ENCODE data around the gene SRRM3. TPM values are rescaled to one million over a fixed set of nuclear protein-coding genes. Genes with fewer than 3 reads are reported as not detected.
"Not testable (repeated sequence)": the region's sequence is repeated elsewhere in the genome, so short reads cannot be mapped to it uniquely, and the experiment has no call there.

Gene SRRM3
- total and polyA plus RNA-seq, 4 donors = 3.0 to 7.4 (median 4.8) TPM

- ATAC-seq (ENCODE audit: low FRiP score); DNase-seq; H3K36me3 ChIP-seq (ENCODE audit: control insufficient read depth in 1 of 2, insufficient read depth in 2 of 2, low read length in 1 of 2); H3K4me1 ChIP-seq (ENCODE audit: control insufficient read depth in 1 of 2, insufficient read depth in 2 of 2, low read length in 2 of 2); H3K4me3 ChIP-seq (ENCODE audit: low read length in 2 of 2); intact Hi-C loops (cut with DNase I); H3K9me3 ChIP-seq (ENCODE audit: control insufficient read depth, low read length); H3K27me3 ChIP-seq (ENCODE audit: control insufficient read depth in 1 of 2, insufficient read depth in 2 of 2, low read length in 1 of 2): not testable (repeated sequence)
- 76 to 78% methylated on average over 5 of the region's 5 CpGs for WGBS, 2 donors
- peak overlapping the region; percentile 47 to 93 for H3K27ac ChIP-seq (ENCODE audit: low read depth in 1 of 2, low read length in 2 of 2)
These were observed 91.2 kb downstream of the SRRM3 start for GRCh38 chr7:76292911-76293310.

GRCh38 chr7:76293407-76293901 is 91.8 kb downstream of the SRRM3 start:
- intact Hi-C loops (cut with DNase I) = no loop called here
- Histone ChIP-seq H3K36me3 (ENCODE audit: control insufficient read depth in 1 of 2, insufficient read depth in 2 of 2, low read length in 1 of 2) (no peaks in the 10 kb centered on the region), H3K27ac (ENCODE audit: low read depth in 1 of 2, low read length in 2 of 2) (peak overlapping the region; percentile 47 to 93), H3K9me3 (ENCODE audit: control insufficient read depth, low read length) (no peaks in the 10 kb centered on the region), H3K27me3 (ENCODE audit: control insufficient read depth in 1 of 2, insufficient read depth in 2 of 2, low read length in 1 of 2) (no peaks in the 10 kb centered on the region), H3K4me1 (ENCODE audit: control insufficient read depth in 1 of 2, insufficient read depth in 2 of 2, low read length in 2 of 2) (peaks cover 0 to 3% of the 10 kb centered on the region in 2 donors), H3K4me3 (ENCODE audit: low read length in 2 of 2) (no peak overlapping the region)
- WGBS, 2 donors = 73 to 76% methylated on average over 8 of the region's 8 CpGs
- ATAC-seq (ENCODE audit: low FRiP score) (no peak), DNase-seq (no peak)

DNA sequence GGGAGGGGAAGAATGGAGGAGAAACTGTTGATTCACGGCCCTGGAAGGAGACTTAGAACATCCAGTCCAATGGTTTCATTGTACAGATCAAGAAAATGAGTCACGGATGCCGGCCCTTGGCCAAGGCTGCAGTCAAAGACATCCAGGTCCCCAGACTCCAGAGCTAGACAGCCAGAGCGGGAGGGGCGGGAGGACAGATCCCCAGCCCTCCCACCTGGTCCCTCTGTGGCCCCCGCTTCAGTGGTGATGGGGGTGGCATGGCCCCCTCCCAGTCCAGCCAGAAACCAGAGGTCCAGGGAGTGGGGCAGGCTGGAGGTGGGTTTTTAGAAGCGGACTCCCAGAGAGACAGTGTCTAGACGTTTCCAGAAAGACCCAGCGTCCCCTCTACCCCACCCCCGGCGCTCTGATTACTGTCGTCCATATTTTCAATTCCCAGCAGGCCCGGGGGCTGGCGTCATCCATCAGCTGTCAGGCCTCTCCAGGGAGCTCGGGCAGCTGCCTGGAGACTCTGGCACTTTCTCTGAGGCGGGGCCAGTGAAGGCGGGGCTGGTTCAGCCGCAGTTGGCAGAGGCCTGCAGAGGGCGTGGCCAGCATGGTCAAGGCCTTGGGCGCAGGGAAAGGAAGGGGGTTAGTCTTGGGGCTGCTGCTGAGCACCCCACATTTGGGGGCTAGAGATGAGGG is 92.8 kb downstream of the SRRM3 start:
- WGBS, 2 donors = 2 to 3% methylated on average over 18 to 20 of the region's 20 CpGs

GRCh38 chr7:76296743-76297740 is 95.3 kb downstream of the SRRM3 start:
- intact Hi-C loops (cut with DNase I) = no loop called here
- H3K4me3 ChIP-seq (ENCODE audit: low read length in 2 of 2) = no peak overlapping the region

More for the DNA sequence above, 92.8 kb downstream of the SRRM3 start:
- intact Hi-C loops (cut with DNase I) = loop anchor here in 1 of 2 donors (1.0 kb wide), 2 partner anchors 8 to 24 kb away; partner anchors contain the start of gene HSPB1
- H3K27me3 ChIP-seq (ENCODE audit: control insufficient read depth in 1 of 2, insufficient read depth in 2 of 2, low read length in 1 of 2) = no peaks in the 10 kb centered on the region
- H3K4me1 ChIP-seq (ENCODE audit: control insufficient read depth in 1 of 2, insufficient read depth in 2 of 2, low read length in 2 of 2) = peaks cover 0 to 3% of the 10 kb centered on the region in 2 donors
- no peaks in the 10 kb centered on the region for H3K36me3 ChIP-seq (ENCODE audit: control insufficient read depth in 1 of 2, insufficient read depth in 2 of 2, low read length in 1 of 2)
- ATAC-seq (ENCODE audit: low FRiP score) = peak; percentile 89
- H3K27ac ChIP-seq (ENCODE audit: low read depth in 1 of 2, low read length in 2 of 2) = peak overlapping the region; percentile 47 to 96
- H3K9me3 ChIP-seq (ENCODE audit: control insufficient read depth, low read length) = no peaks in the 10 kb centered on the region
- H3K4me3 ChIP-seq (ENCODE audit: low read length in 2 of 2) = no peak overlapping the region
- DNase-seq = peak; percentile 98 to 99

DNA sequence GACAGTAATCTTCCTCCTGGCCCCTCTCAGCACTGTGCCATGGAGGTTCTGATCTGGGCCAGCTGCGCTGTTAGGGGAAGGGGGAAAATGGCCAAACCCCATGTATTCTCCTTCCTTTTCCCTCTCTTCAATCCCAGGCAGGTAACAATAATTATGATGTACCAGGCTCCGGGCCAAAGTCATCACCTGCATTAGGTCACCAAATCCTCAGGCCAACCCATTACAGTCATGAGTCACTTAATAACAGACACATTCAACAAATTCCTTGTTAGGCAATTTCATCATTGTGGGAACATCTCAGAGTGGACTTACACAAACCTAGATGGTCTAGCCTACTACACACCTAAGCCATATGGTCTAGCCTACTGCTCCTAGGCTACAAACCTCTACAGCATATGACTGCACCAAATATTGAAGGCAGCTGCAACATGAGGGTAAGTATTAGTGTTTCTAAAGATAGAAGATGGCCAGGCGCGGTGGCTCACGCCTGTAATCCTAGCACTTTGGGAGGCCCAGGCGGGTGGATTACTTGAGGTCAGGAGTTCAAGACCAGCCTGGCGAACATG is 98.6 kb downstream of the SRRM3 start:
- H3K4me1 ChIP-seq (ENCODE audit: control insufficient read depth in 1 of 2, insufficient read depth in 2 of 2, low read length in 2 of 2) = no peaks in the 10 kb centered on the region

More at GRCh38 chr7:76296743-76297740, 95.3 kb downstream of the SRRM3 start:
- Histone ChIP-seq H3K36me3 (ENCODE audit: control insufficient read depth in 1 of 2, insufficient read depth in 2 of 2, low read length in 1 of 2) (no peaks in the 10 kb centered on the region), H3K27ac (ENCODE audit: low read depth in 1 of 2, low read length in 2 of 2) (peak overlapping the region; percentile 93 to 99), H3K9me3 (ENCODE audit: control insufficient read depth, low read length) (no peaks in the 10 kb centered on the region), H3K4me1 (ENCODE audit: control insufficient read depth in 1 of 2, insufficient read depth in 2 of 2, low read length in 2 of 2) (peaks cover 0 to 3% of the 10 kb centered on the region in 2 donors), H3K27me3 (ENCODE audit: control insufficient read depth in 1 of 2, insufficient read depth in 2 of 2, low read length in 1 of 2) (no peaks in the 10 kb centered on the region)
- WGBS, 2 donors = 52 to 58% methylated on average over 22 of the region's 22 CpGs
- peak in 1 of 2 donors; percentile 52 for DNase-seq
- ATAC-seq (ENCODE audit: low FRiP score) = peak; percentile 50

GRCh38 chr7:76301000-76301399 is 99.3 kb downstream of the SRRM3 start:
- intact Hi-C loops (cut with DNase I) = no loop called here
- Histone ChIP-seq H3K27ac (ENCODE audit: low read depth in 1 of 2, low read length in 2 of 2) (peak overlapping the region in 1 of 2 donors; percentile 42), H3K36me3 (ENCODE audit: control insufficient read depth in 1 of 2, insufficient read depth in 2 of 2, low read length in 1 of 2) (peaks cover 0 to 2% of the 10 kb centered on the region in 2 donors), H3K4me3 (ENCODE audit: low read length in 2 of 2) (no peak overlapping the region), H3K4me1 (ENCODE audit: control insufficient read depth in 1 of 2, insufficient read depth in 2 of 2, low read length in 2 of 2) (no peaks in the 10 kb centered on the region), H3K9me3 (ENCODE audit: control insufficient read depth, low read length) (no peaks in the 10 kb centered on the region), H3K27me3 (ENCODE audit: control insufficient read depth in 1 of 2, insufficient read depth in 2 of 2, low read length in 1 of 2) (no peaks in the 10 kb centered on the region)
- DNase-seq = no peak
- ATAC-seq (ENCODE audit: low FRiP score) = no peak
- 92 to 94% methylated on average over 3 of the region's 3 CpGs for WGBS, 2 donors

More for the DNA sequence above, 98.6 kb downstream of the SRRM3 start:
- intact Hi-C loops (cut with DNase I) = no loop called here
- no peak for ATAC-seq (ENCODE audit: low FRiP score)
- peaks cover 0 to 2% of the 10 kb centered on the region in 2 donors for H3K36me3 ChIP-seq (ENCODE audit: control insufficient read depth in 1 of 2, insufficient read depth in 2 of 2, low read length in 1 of 2)
- H3K27ac ChIP-seq (ENCODE audit: low read depth in 1 of 2, low read length in 2 of 2) = peak overlapping the region in 1 of 2 donors; percentile 22
- H3K27me3 ChIP-seq (ENCODE audit: control insufficient read depth in 1 of 2, insufficient read depth in 2 of 2, low read length in 1 of 2) = no peaks in the 10 kb centered on the region
- no peak overlapping the region for H3K4me3 ChIP-seq (ENCODE audit: low read length in 2 of 2)
- H3K9me3 ChIP-seq (ENCODE audit: control insufficient read depth, low read length) = no peaks in the 10 kb centered on the region
- DNase-seq = no peak
- 86 to 88% methylated on average over 7 of the region's 7 CpGs for WGBS, 2 donors

DNA sequence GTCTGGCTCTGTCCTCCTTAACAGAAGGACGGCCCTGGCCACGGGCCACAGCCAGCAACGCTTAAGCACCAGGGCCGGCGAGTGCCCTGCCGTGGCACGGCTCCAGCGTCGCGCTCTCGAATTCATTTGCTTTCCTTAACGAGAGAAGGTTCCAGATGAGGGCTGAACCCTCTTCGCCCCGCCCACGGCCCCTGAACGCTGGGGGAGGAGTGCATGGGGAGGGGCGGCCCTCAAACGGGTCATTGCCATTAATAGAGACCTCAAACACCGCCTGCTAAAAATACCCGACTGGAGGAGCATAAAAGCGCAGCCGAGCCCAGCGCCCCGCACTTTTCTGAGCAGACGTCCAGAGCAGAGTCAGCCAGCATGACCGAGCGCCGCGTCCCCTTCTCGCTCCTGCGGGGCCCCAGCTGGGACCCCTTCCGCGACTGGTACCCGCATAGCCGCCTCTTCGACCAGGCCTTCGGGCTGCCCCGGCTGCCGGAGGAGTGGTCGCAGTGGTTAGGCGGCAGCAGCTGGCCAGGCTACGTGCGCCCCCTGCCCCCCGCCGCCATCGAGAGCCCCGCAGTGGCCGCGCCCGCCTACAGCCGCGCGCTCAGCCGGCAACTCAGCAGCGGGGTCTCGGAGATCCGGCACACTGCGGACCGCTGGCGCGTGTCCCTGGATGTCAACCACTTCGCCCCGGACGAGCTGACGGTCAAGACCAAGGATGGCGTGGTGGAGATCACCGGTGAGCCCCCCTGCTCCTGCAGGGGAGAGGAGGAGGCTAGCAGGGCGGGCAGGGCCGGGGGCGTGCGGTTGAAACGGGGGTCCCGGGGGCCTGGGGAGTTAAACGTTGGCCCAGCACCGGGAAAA is 100.9 kb downstream of the SRRM3 start, which contains the start of gene HSPB1:
TSS of gene HSPB1 (plus strand) at position 327 of the 855 bp plus-strand sequence. CDS start at position 367, 40 bp downstream.
- 0% methylated on average over 71 to 75 of the region's 75 CpGs for WGBS, 2 donors
- H3K4me1 ChIP-seq (ENCODE audit: control insufficient read depth in 1 of 2, insufficient read depth in 2 of 2, low read length in 2 of 2) = no peaks in the 10 kb centered on the region
- peak; percentile 97 to 98 for DNase-seq

More for the DNA sequence above, 100.9 kb downstream of the SRRM3 start, which contains the start of gene HSPB1:
- Histone ChIP-seq H3K4me3 (ENCODE audit: low read length in 2 of 2) (peak within 1 kb of the TSS; percentile 91 to 92), H3K27ac (ENCODE audit: low read depth in 1 of 2, low read length in 2 of 2) (peak within 1 kb of the TSS; percentile 85 to 91), H3K27me3 (ENCODE audit: control insufficient read depth in 1 of 2, insufficient read depth in 2 of 2, low read length in 1 of 2) (no peaks in the 10 kb centered on the region), H3K9me3 (ENCODE audit: control insufficient read depth, low read length) (no peaks in the 10 kb centered on the region), H3K36me3 (ENCODE audit: control insufficient read depth in 1 of 2, insufficient read depth in 2 of 2, low read length in 1 of 2) (peaks cover 0 to 2% of the 10 kb centered on the region in 2 donors)
- peak; percentile 90 for ATAC-seq (ENCODE audit: low FRiP score)
- intact Hi-C loops (cut with DNase I) = loop anchor here in 1 of 2 donors (1.0 kb wide), 1 partner anchor 8 kb away; no protein-coding TSS in a partner anchor
